Activated CD8-positive, alpha-beta memory T cell treated with anti-CD3 and anti-CD28 coated beads, Interleukin-2, amount 10 ng/mL, durations not matched to agents 7 days and 5 days (primary cell): ENCODE results near the gene VSNL1. TPM values are rescaled to one million over a fixed set of nuclear protein-coding genes. Genes with fewer than 3 reads are reported as not detected.

Experiments
- ATAC-seq: fragments of 150-1000 bp; cut with Tn5 transposase; one replicate; pipeline ENCODE4 v1.10.0; 2021; ENCODE audit warnings: moderate library complexity
- CTCF ChIA-PET: fragments of 350-600 bp; sonication (Branson Sonifier 250); formaldehyde crosslinking; loops from one replicate; lab custom pipeline; 2021; ENCODE audit warnings: antibody characterized with exemption; lab: Charles Lee
- DNase-seq: peaks from one replicate; pipeline ENCODE4 v3.0.0-alpha.2; 2020
- H3K27ac Mint-ChIP-seq: one replicate; pipeline ENCODE4 v1.8.0; 2021; ENCODE audit warnings: mild to moderate bottlenecking, mixed read lengths
- H3K27me3 Mint-ChIP-seq: one replicate; pipeline ENCODE4 v1.8.0; 2021; ENCODE audit warnings: mixed read lengths
- H3K36me3 Mint-ChIP-seq: one replicate; pipeline ENCODE4 v1.8.0; 2021; ENCODE audit warnings: mild to moderate bottlenecking, mixed read lengths
- H3K4me1 Mint-ChIP-seq: one replicate; pipeline ENCODE4 v1.8.0; 2021; ENCODE audit warnings: mixed read lengths
- H3K4me3 Mint-ChIP-seq: one replicate; pipeline ENCODE4 v1.8.0; 2021; ENCODE audit warnings: mild to moderate bottlenecking, moderate library complexity, mixed read lengths
- H3K9me3 Mint-ChIP-seq: one replicate; pipeline ENCODE4 v1.8.0; 2022; ENCODE audit warnings: low read depth, mixed read lengths
- total RNA-seq, 2 experiments: library from RNA; stranded (reverse); gene quantifications; one replicate each; pipeline ENCODE4 v1.2.3, GENCODE V29; 2021

Gene VSNL1
- total RNA-seq, 2 experiments from 2014 or later = not detected

DNA sequence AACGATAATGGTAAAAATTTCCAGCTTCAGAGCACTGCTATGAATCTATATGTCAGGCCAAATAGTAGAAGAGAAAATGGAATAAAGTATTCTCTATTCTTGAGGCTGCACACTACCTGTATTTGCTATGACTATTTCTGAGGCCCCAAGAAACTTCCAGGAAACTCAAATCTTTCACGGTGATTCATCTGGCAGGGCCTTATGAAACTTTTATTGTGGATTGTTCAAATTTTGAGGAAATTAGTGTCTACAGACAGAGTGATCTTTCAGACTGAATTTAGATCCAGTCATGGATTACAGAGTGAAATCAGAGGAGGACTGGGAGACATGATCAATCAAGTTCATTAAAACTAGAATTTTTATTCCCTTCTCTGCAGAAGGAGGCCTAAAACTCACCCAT is 4.1 kb upstream of the VSNL1 start:
- DNase-seq (no peak), ATAC-seq (no peak)
- no peak overlapping the region for H3K27ac Mint-ChIP-seq
- H3K9me3 Mint-ChIP-seq = no peaks in the 10 kb centered on the region
- peaks cover 4% of the 10 kb centered on the region for H3K4me1 Mint-ChIP-seq
- H3K27me3 Mint-ChIP-seq = peaks cover 58% of the 10 kb centered on the region
- H3K4me3 Mint-ChIP-seq = no peak overlapping the region
- peaks cover 3% of the 10 kb centered on the region for H3K36me3 Mint-ChIP-seq
- CTCF ChIA-PET = no interaction called here

DNA sequence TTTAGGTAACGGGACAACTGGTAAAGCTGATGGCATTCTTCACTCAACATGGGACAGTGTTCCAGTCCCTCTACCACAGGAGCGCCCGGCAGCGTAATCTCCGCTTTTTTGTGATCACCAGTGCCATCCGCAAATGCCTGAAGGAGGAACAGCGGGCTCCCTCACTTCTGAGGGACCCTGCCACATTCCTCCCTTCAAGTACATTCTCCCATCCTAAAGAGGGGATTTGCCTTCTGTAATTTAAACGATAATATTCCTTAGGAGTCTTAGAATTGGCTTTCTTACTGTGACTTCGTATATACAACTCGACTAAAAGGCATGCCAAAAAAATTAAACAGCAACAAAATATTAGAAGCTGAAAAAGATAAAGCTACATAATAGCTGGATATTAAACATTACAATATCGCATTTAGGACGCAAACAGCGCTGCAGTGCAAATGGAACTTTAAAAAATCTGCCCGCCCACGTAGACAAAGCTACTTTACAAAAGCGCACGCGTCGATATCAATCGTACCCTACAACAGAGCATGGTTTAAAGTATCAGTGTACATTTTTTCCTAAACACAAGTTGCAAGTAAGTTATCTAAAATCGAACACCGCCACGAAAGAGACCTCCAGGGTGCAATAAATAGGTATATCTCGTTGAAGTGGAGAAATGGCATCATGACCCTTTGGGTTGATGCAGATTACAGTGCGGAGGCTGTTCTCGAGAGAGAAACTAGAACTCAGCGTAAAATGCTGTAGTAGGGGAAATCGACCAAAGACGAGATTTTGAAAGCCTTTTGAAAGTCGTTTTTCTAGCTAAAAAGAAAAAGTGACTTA is 2.3 kb upstream of the VSNL1 start:
- Mint-ChIP-seq H3K4me3 (peak overlapping the region; percentile 14), H3K36me3 (peaks cover 3% of the 10 kb centered on the region), H3K27ac (no peak overlapping the region), H3K27me3 (peaks cover 68% of the 10 kb centered on the region), H3K4me1 (peaks cover 4% of the 10 kb centered on the region), H3K9me3 (no peaks in the 10 kb centered on the region)
- CTCF ChIA-PET = no interaction called here
- DNase-seq = no peak
- no peak for ATAC-seq

GRCh38 chr2:17538844-17539554 is 1.5 kb upstream of the VSNL1 start:
- Mint-ChIP-seq H3K27ac (no peak overlapping the region), H3K4me1 (peaks cover 4% of the 10 kb centered on the region), H3K4me3 (no peak overlapping the region), H3K36me3 (peaks cover 3% of the 10 kb centered on the region), H3K27me3 (peaks cover 72% of the 10 kb centered on the region), H3K9me3 (no peaks in the 10 kb centered on the region)
- ATAC-seq (no peak), DNase-seq (no peak)
- CTCF ChIA-PET = no interaction called here

DNA sequence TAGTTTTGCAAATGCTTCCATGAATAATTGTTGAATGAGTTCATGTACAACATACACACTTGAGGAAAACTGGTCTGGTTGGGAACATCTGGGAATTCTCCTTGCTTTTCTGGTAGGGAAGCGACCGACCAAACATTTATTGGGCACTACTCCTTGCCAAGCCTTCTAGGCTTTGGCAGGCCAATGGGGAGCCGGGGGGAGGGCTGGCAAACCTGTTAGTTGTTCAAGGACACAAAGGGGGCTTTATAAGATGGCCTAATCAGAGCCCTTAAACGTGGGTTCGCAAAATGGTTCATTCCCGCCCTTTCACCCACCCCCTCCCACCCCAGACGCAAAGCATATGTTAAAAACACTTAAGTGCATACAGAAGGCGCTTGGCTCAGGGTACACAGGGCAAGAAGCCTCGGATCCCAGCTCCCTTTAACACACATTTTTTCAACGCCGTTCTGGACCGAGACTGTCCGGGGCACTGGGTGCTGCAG is 844 bp upstream of the VSNL1 start:
- H3K9me3 Mint-ChIP-seq = no peaks in the 10 kb centered on the region

GRCh38 chr2:17540813-17541530 is 476 bp downstream of the VSNL1 start:
- H3K4me1 Mint-ChIP-seq = peaks cover 4% of the 10 kb centered on the region
- H3K27me3 Mint-ChIP-seq = peaks cover 70% of the 10 kb centered on the region
- H3K27ac Mint-ChIP-seq = peak overlapping the region; percentile 8
- DNase-seq (no peak), ATAC-seq (no peak)
- peaks cover 3% of the 10 kb centered on the region for H3K36me3 Mint-ChIP-seq
- CTCF ChIA-PET = no interaction called here
- H3K4me3 Mint-ChIP-seq = no peak overlapping the region
- no peaks in the 10 kb centered on the region for H3K9me3 Mint-ChIP-seq

More for the DNA sequence above, 844 bp upstream of the VSNL1 start:
- peak overlapping the region; percentile 45 for H3K27ac Mint-ChIP-seq
- H3K27me3 Mint-ChIP-seq = peaks cover 77% of the 10 kb centered on the region
- CTCF ChIA-PET = no interaction called here
- H3K4me3 Mint-ChIP-seq = no peak overlapping the region
- ATAC-seq (no peak), DNase-seq (no peak)
- peaks cover 4% of the 10 kb centered on the region for H3K4me1 Mint-ChIP-seq
- H3K36me3 Mint-ChIP-seq = peaks cover 3% of the 10 kb centered on the region

- ATAC-seq = no peak
- Mint-ChIP-seq H3K27ac (no peak overlapping the region), H3K36me3 (peaks cover 3% of the 10 kb centered on the region), H3K4me1 (peaks cover 4% of the 10 kb centered on the region), H3K27me3 (peaks cover 65% of the 10 kb centered on the region), H3K9me3 (no peaks in the 10 kb centered on the region), H3K4me3 (no peak overlapping the region)
- CTCF ChIA-PET = no interaction called here
- no peak for DNase-seq
These were observed 1.0 kb downstream of the VSNL1 start for GRCh38 chr2:17541531-17541950.

DNA sequence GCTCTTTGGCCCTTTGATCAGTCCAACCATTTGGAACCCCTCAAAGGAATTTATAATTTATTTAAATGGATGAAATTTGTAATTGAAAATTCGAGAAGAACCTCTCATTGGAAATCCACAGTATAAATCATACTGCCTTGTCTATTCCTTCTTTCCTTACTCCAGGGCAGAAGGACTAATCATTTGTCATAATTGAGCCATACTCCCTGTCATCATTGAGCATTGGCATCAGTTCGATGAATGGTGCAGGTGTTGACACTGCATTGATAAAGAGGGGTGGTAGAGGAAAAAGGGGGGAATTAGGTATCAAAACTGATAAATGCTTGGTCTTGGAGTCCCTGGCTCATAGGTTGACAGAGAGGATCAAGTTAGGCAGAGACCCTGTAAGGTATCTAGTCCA is 2.0 kb downstream of the VSNL1 start:
- no peak for ATAC-seq
- peaks cover 4% of the 10 kb centered on the region for H3K4me1 Mint-ChIP-seq

DNA sequence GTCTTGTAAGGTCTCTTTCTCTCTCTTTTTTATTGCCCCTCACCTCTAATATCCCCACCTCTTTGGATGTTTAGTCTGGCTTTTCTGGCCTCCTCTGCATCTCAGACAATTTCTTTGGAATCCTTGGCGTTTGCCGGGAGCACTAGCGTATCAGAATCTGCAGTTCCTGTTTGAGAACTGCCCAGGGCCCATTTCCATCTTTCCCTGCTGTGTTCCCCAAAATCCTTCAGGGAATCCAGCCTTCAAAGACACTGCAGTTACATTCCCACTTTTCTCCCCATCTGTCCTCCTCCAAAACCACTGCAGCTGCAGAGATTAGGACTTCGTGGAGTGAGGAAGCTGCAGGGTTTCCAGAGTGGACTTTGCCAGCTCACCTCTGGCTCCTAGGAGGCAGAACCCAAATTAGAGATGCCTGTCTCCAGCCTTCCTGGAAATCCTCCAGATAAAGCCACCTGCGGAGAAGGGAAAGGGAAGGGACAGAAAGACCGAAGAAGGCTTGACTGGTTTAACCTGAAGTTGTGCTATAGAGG is 2.7 kb downstream of the VSNL1 start:
- Mint-ChIP-seq H3K9me3 (no peaks in the 10 kb centered on the region), H3K27ac (no peak overlapping the region), H3K4me1 (peaks cover 4% of the 10 kb centered on the region), H3K4me3 (no peak overlapping the region), H3K36me3 (peaks cover 3% of the 10 kb centered on the region), H3K27me3 (peaks cover 53% of the 10 kb centered on the region)
- DNase-seq (no peak), ATAC-seq (no peak)
- CTCF ChIA-PET = no interaction called here

More for the DNA sequence above, 2.0 kb downstream of the VSNL1 start:
- H3K9me3 Mint-ChIP-seq = no peaks in the 10 kb centered on the region
- peaks cover 60% of the 10 kb centered on the region for H3K27me3 Mint-ChIP-seq
- CTCF ChIA-PET = no interaction called here
- DNase-seq = no peak
- H3K27ac Mint-ChIP-seq = no peak overlapping the region
- H3K36me3 Mint-ChIP-seq = peaks cover 3% of the 10 kb centered on the region
- H3K4me3 Mint-ChIP-seq = no peak overlapping the region

GRCh38 chr2:17543848-17544247 is 3.4 kb downstream of the VSNL1 start:
- DNase-seq (no peak), ATAC-seq (no peak)
- CTCF ChIA-PET = no interaction called here
- Mint-ChIP-seq H3K4me3 (no peak overlapping the region), H3K9me3 (no peaks in the 10 kb centered on the region), H3K4me1 (no peaks in the 10 kb centered on the region), H3K27me3 (peaks cover 51% of the 10 kb centered on the region), H3K27ac (no peak overlapping the region), H3K36me3 (no peaks in the 10 kb centered on the region)

DNA sequence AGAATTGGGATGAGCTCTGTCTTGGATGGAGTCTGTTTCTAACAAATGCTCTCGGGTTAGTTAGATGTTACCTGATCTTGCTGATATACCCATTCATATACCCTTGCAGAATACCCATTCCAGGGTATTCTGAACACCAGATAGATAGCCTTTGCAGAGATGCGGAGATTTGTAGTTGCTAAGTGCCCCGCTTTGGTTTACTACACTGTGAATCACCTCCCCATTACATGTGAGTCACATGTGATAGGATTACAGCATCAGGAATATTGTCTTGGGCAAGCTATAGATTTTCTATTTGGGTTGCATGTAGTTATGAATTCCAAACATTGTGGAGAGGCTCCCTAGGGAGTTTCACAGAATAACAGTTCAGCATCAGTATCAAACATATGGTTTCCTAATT is 3.8 kb downstream of the VSNL1 start:
- DNase-seq (no peak), ATAC-seq (no peak)
- H3K36me3 Mint-ChIP-seq = no peaks in the 10 kb centered on the region
- CTCF ChIA-PET = no interaction called here
- peaks cover 47% of the 10 kb centered on the region for H3K27me3 Mint-ChIP-seq
- no peak overlapping the region for H3K27ac Mint-ChIP-seq
- no peak overlapping the region for H3K4me3 Mint-ChIP-seq
- no peaks in the 10 kb centered on the region for H3K9me3 Mint-ChIP-seq
- H3K4me1 Mint-ChIP-seq = no peaks in the 10 kb centered on the region

GRCh38 chr2:17545680-17546613 is 5.5 kb downstream of the VSNL1 start:
- no peak overlapping the region for H3K27ac Mint-ChIP-seq

GRCh38 chr2:17547237-17547636 is 6.7 kb downstream of the VSNL1 start:
- H3K9me3 Mint-ChIP-seq = no peaks in the 10 kb centered on the region
- no peaks in the 10 kb centered on the region for H3K36me3 Mint-ChIP-seq

More at GRCh38 chr2:17545680-17546613, 5.5 kb downstream of the VSNL1 start:
- Mint-ChIP-seq H3K4me1 (no peaks in the 10 kb centered on the region), H3K9me3 (no peaks in the 10 kb centered on the region), H3K27me3 (peaks cover 30% of the 10 kb centered on the region), H3K4me3 (no peak overlapping the region), H3K36me3 (no peaks in the 10 kb centered on the region)
- no peak for ATAC-seq
- no peak for DNase-seq
- CTCF ChIA-PET = no interaction called here

More at GRCh38 chr2:17547237-17547636, 6.7 kb downstream of the VSNL1 start:
- H3K27me3 Mint-ChIP-seq = peaks cover 21% of the 10 kb centered on the region
- ATAC-seq (no peak), DNase-seq (no peak)
- no peak overlapping the region for H3K4me3 Mint-ChIP-seq
- H3K4me1 Mint-ChIP-seq = no peaks in the 10 kb centered on the region
- no peak overlapping the region for H3K27ac Mint-ChIP-seq
- CTCF ChIA-PET = no interaction called here
